H1 (cell line): ENCODE data around the gene RPS6KA2. TPM values are rescaled to one million over a fixed set of nuclear protein-coding genes. Genes with fewer than 3 reads are reported as not detected.

Experiments
- CTCF ChIA-PET: fragments of 300-600 bp; sonication (Branson Sonifier 250); formaldehyde crosslinking; loops from one replicate; lab custom pipeline; 2021; ENCODE audit not compliant: partially characterized antibody; lab: Charles Lee
- POLR2A ChIA-PET: fragments of 300-600 bp; sonication (Branson Sonifier 250); formaldehyde crosslinking; loops from one replicate; lab custom pipeline; 2021; ENCODE audit warnings: inconsistent platforms; ENCODE audit not compliant: partially characterized antibody; lab: Charles Lee
- DNase-seq, 2 experiments: peaks; one replicate each; pipeline versions ENCODE4 v3.0.0 to v3.0.0-alpha.2; 2010 to 2022; ENCODE audit warnings: low spot score in 2 of 2, low read depth in 1 of 2, mixed read lengths in 1 of 2
- FAIRE-seq: peaks from 2 replicates; lab custom pipeline; 2011; peaks lifted over from hg19 to GRCh38; lab: Jason Lieb, UNC
- H2AFZ ChIP-seq: 2 replicates; pipeline ENCODE4 v1.8.1; 2012; ENCODE audit warnings: low read length, inconsistent platforms
- H2AK5ac ChIP-seq: 2 replicates; pipeline ENCODE4 v1.6.1; 2013; ENCODE audit warnings: low read depth, low read length
- H2BK120ac ChIP-seq: replicated peaks from 2 replicates; pipeline ENCODE3; 2013; ENCODE audit warnings: low read depth, low read length, inconsistent platforms
- H2BK12ac ChIP-seq: 2 replicates; pipeline ENCODE4 v1.6.1; 2013; ENCODE audit warnings: low read depth, low read length
- H2BK15ac ChIP-seq: 2 replicates; pipeline ENCODE4 v1.6.1; 2013; ENCODE audit warnings: low read length
- H2BK20ac ChIP-seq: 2 replicates; pipeline ENCODE4 v1.6.1; 2013; ENCODE audit warnings: low read length
- H2BK5ac ChIP-seq: 2 replicates; pipeline ENCODE4 v1.6.1; 2013; ENCODE audit warnings: low read depth, low read length
- H3K14ac ChIP-seq: 2 replicates; pipeline ENCODE4 v1.6.1; 2013; ENCODE audit warnings: inconsistent platforms; ENCODE audit not compliant: insufficient read length
- H3K18ac ChIP-seq: 2 replicates; pipeline ENCODE4 v1.6.1; 2013; ENCODE audit warnings: low read length; ENCODE audit errors: extremely low read depth
- H3K23ac ChIP-seq: 2 replicates; pipeline ENCODE4 v1.6.1; 2013; ENCODE audit warnings: inconsistent platforms; ENCODE audit not compliant: insufficient read length
- H3K23me2 ChIP-seq: 2 replicates; pipeline ENCODE4 v1.6.1; 2013; ENCODE audit warnings: low read depth, low read length
- H3K27ac ChIP-seq: 2 replicates; pipeline ENCODE4 v1.6.1; 2011; ENCODE audit warnings: low read depth, low read length, inconsistent platforms
- H3K27me3 ChIP-seq, 4 experiments: replicated peaks in 1 of 4; 1 replicate in 1 of 4; 2 replicates in 3 of 4; pipeline versions ENCODE4 v1.6.1 to v1.8.1; 2011 to 2013; ENCODE audit warnings: low read length in 3 of 4, mild to moderate bottlenecking in 3 of 4, inconsistent platforms in 2 of 4, mixed read lengths in 2 of 4, moderate library complexity in 1 of 4; ENCODE audit not compliant: control insufficient read depth in 3 of 4, insufficient read depth in 3 of 4; ENCODE audit errors: extremely low read depth in 1 of 4
- H3K36me3 ChIP-seq, 4 experiments: 2 replicates each; pipeline versions ENCODE4 v1.6.1 to v1.8.1; 2011 to 2013; ENCODE audit warnings: mild to moderate bottlenecking in 4 of 4, low read length in 3 of 4, moderate library complexity in 2 of 4, control low read depth in 1 of 4, inconsistent platforms in 1 of 4; ENCODE audit not compliant: insufficient read depth in 4 of 4, control insufficient read depth in 2 of 4
- H3K4ac ChIP-seq: replicated peaks from 2 replicates; pipeline ENCODE3; 2013; ENCODE audit warnings: low read length, low read depth, mixed read lengths, inconsistent platforms; ENCODE audit not compliant: insufficient read length
- H3K4me1 ChIP-seq, 4 experiments: replicated peaks in 1 of 4; 1 replicate in 1 of 4; 2 replicates in 3 of 4; pipeline versions ENCODE4 v1.6.1 to v1.8.1; 2011 to 2013; ENCODE audit warnings: low read length in 3 of 4, inconsistent platforms in 2 of 4, mixed read lengths in 1 of 4; ENCODE audit not compliant: insufficient read depth in 4 of 4, control insufficient read depth in 3 of 4
- H3K4me2 ChIP-seq, 2 experiments: 2 replicates each; pipeline versions ENCODE4 v1.6.1 to v1.8.1; 2011 to 2013; ENCODE audit warnings: low read depth in 2 of 2, low read length in 2 of 2, control low read depth in 1 of 2, inconsistent platforms in 1 of 2, mild to moderate bottlenecking in 1 of 2; ENCODE audit not compliant: insufficient read depth in 1 of 2
- H3K4me3 ChIP-seq, 4 experiments: fragments of 200-600, 300-600 bp in 1 of 4; sonication (generic), shearing (Covaris generic), sonication (Bioruptor Twin) in 1 of 4; 2 replicates each; pipeline versions ENCODE4 v1.5.1 to v1.8.1; 2011 to 2016; ENCODE audit warnings: low read length in 4 of 4, low read depth in 3 of 4, control low read depth in 2 of 4, inconsistent platforms in 2 of 4, mild to moderate bottlenecking in 2 of 4, mixed read lengths in 1 of 4, moderate library complexity in 1 of 4; ENCODE audit not compliant: insufficient read depth in 2 of 4; ENCODE audit errors: extremely low read depth in 1 of 4
- H3K56ac ChIP-seq: replicated peaks from 2 replicates; pipeline ENCODE3; 2013; ENCODE audit warnings: low read depth, mild to moderate bottlenecking, mixed read lengths, low read length, inconsistent platforms; ENCODE audit not compliant: insufficient read length
- H3K79me1 ChIP-seq: 2 replicates; pipeline ENCODE4 v1.6.1; 2013; ENCODE audit warnings: low read depth, low read length, control low read depth
- H3K79me2 ChIP-seq, 2 experiments: 2 replicates each; pipeline versions ENCODE4 v1.6.1 to v1.8.1; 2012 to 2013; ENCODE audit warnings: low read length in 2 of 2, mild to moderate bottlenecking in 2 of 2, inconsistent platforms in 1 of 2; ENCODE audit not compliant: insufficient read depth in 2 of 2, control insufficient read depth in 1 of 2
- H3K9ac ChIP-seq, 4 experiments: replicated peaks in 1 of 4; 1 replicate in 1 of 4; 2 replicates in 3 of 4; pipeline versions ENCODE4 v1.6.1 to v1.8.1; 2011 to 2013; ENCODE audit warnings: low read depth in 3 of 4, low read length in 3 of 4, control low read depth in 2 of 4, mild to moderate bottlenecking in 2 of 4, moderate library complexity in 2 of 4, inconsistent platforms in 1 of 4; ENCODE audit errors: extremely low read depth in 1 of 4
- H3K9me3 ChIP-seq, 2 experiments: 2 replicates each; pipeline versions ENCODE4 v1.6.1 to v1.8.1; 2012 to 2013; ENCODE audit warnings: mild to moderate bottlenecking in 2 of 2, moderate library complexity in 2 of 2, control low read depth in 1 of 2, inconsistent platforms in 1 of 2, low read depth in 1 of 2, low read length in 1 of 2, mixed read lengths in 1 of 2; ENCODE audit not compliant: insufficient read depth in 2 of 2
- H4K20me1 ChIP-seq, 2 experiments: replicated peaks in 1 of 2; 2 replicates each; pipeline versions ENCODE3 to v1.8.1; 2011 to 2013; ENCODE audit warnings: inconsistent platforms in 2 of 2, low read length in 2 of 2, mild to moderate bottlenecking in 1 of 2; ENCODE audit not compliant: insufficient read depth in 2 of 2, control insufficient read depth in 1 of 2
- H4K5ac ChIP-seq: 2 replicates; pipeline ENCODE4 v1.6.1; 2013; ENCODE audit warnings: low read length, low read depth, mixed read lengths, inconsistent platforms; ENCODE audit not compliant: insufficient read length
- H4K8ac ChIP-seq: 2 replicates; pipeline ENCODE4 v1.8.0; 2013; ENCODE audit warnings: mild to moderate bottlenecking, moderate library complexity, low read length, inconsistent platforms; ENCODE audit not compliant: insufficient read depth; ENCODE audit errors: extremely low read depth
- H4K91ac ChIP-seq: replicated peaks from 2 replicates; pipeline ENCODE3; 2013; ENCODE audit warnings: low read length, mixed read lengths, inconsistent platforms; ENCODE audit not compliant: insufficient read length
- BACH1 ChIP-seq: IDR thresholded peaks from 2 replicates; pipeline ENCODE4 v1.6.1; 2012; ENCODE audit warnings: low read length, improper control_type of control experiment
- BCL11A ChIP-seq, 2 experiments: IDR thresholded peaks; one replicate each; pipeline ENCODE4 v1.6.1; 2011; ENCODE audit warnings: low read depth in 2 of 2, low read length in 2 of 2, mild to moderate bottlenecking in 2 of 2
- CBX8 ChIP-seq: fragments of 300-800, 300-1000 bp; sonication (generic); IDR thresholded peaks from 2 replicates; pipeline ENCODE4 v1.7.1; 2016; ENCODE audit warnings: low read depth, low read length, borderline replicate concordance
- CEBPB ChIP-seq: IDR thresholded peaks from 2 replicates; pipeline ENCODE4 v1.6.1; 2012; ENCODE audit warnings: low read depth, low read length
- CHD2 ChIP-seq: IDR thresholded peaks from 2 replicates; pipeline ENCODE4 v1.6.1; 2012; ENCODE audit warnings: low read length, improper control_type of control experiment
- CTBP2 ChIP-seq: IDR thresholded peaks from 2 replicates; pipeline ENCODE4 v1.7.0; 2011; ENCODE audit warnings: borderline replicate concordance, mild to moderate bottlenecking, moderate library complexity, mixed read lengths, low read length; ENCODE audit not compliant: insufficient read depth, insufficient read length
- EZH2 ChIP-seq: fragments of 200-600 bp; sonication (generic); IDR thresholded peaks from 2 replicates; pipeline ENCODE4 v1.7.1; 2012; ENCODE audit warnings: low read depth, mild to moderate bottlenecking, moderate library complexity, low read length, inconsistent platforms; ENCODE audit not compliant: severe bottlenecking
- HDAC6 ChIP-seq: IDR thresholded peaks from one replicate; pipeline ENCODE4 v1.7.1; 2012; ENCODE audit warnings: low read depth, mild to moderate bottlenecking, inconsistent platforms, low read length, moderate library complexity
- JUN ChIP-seq: IDR thresholded peaks from 2 replicates; pipeline ENCODE4 v1.6.1; 2011; ENCODE audit warnings: low read depth, mild to moderate bottlenecking, improper control_type of control experiment, low read length
- MAFK ChIP-seq: IDR thresholded peaks from 2 replicates; pipeline ENCODE4 v1.6.1; 2012; ENCODE audit warnings: low read depth, mild to moderate bottlenecking, improper control_type of control experiment, low read length
- RXRA ChIP-seq: IDR thresholded peaks from 2 replicates; pipeline ENCODE4 v1.6.1; 2011; ENCODE audit warnings: low read depth, mild to moderate bottlenecking, low read length, moderate library complexity; ENCODE audit not compliant: insufficient read depth
- SAP30 ChIP-seq: fragments of 300-600 bp; sonication (generic); IDR thresholded peaks from 2 replicates; pipeline ENCODE4 v1.7.1; 2012; ENCODE audit warnings: low read length, moderate library complexity, mild to moderate bottlenecking, inconsistent platforms; ENCODE audit not compliant: insufficient read depth, insufficient replicate concordance
- SP4 ChIP-seq: IDR thresholded peaks from 2 replicates; pipeline ENCODE4 v1.6.1; 2012; ENCODE audit warnings: low read length, inconsistent platforms
- TAF1 ChIP-seq: IDR thresholded peaks from 2 replicates; pipeline ENCODE4 v1.6.1; 2011; ENCODE audit warnings: mild to moderate bottlenecking, low read depth, low read length
- TCF12 ChIP-seq: IDR thresholded peaks from 2 replicates; pipeline ENCODE4 v1.6.1; 2011; ENCODE audit warnings: low read depth, mild to moderate bottlenecking, low read length
- WGBS, 2 experiments: shearing (Covaris generic) in 1 of 2; methylation state at CpG; one replicate each; pipeline versions ENCODE4 v1.1.6 to v1.1.7; 2013 to 2015; ENCODE audit warnings: low lambda C conversion rate in 2 of 2, mixed read lengths in 2 of 2, inconsistent platforms in 1 of 2, low coverage in 1 of 2, missing lambda C conversion rate in 1 of 2; ENCODE audit not compliant: insufficient replicate concordance in 2 of 2, insufficient coverage in 1 of 2, insufficient read length in 1 of 2; ENCODE audit errors: extremely low coverage in 1 of 2, missing lambda C conversion rate in 1 of 2; 5-methylcytosine and 5-hydroxymethylcytosine counted together
- polyA plus RNA-seq, 7 experiments: library from polyadenylated mRNA; depleted of rRNA in 3 of 7; stranded (reverse) in 5 of 7; unstranded in 2 of 7; fragments of >200 nt in 5 of 7; fragments of 200-250 nt in 2 of 7; gene quantifications; 1 replicate in 5 of 7; 2 replicates in 1 of 7; 4 replicates in 1 of 7; pipeline versions ENCODE4 v1.2.1 to v1.2.3, GENCODE V29; 2011 to 2013; ENCODE audit warnings: missing spikeins in 2 of 7, mixed read lengths in 2 of 7
- total RNA-seq: library from RNA; stranded (reverse); fragmentation: NEBNext Ultra II Directional; extraction: Animal tissue kit (Norgen Biotek cat#: 25700); gene quantifications from 2 replicates; pipeline ENCODE4 v1.2.1, GENCODE V29; 2021

The RPS6KA2 gene
- total and polyA plus RNA-seq, 2 of the 8 experiments (the other 6 are each of a cell fraction or from before 2014, with no cell fraction given), result 8.8 to 25.7 TPM

- H4K8ac ChIP-seq, result no peak overlapping the region
- no peak overlapping the region for H2BK15ac ChIP-seq
- no peaks in the 10 kb centered on the region for H4K20me1 ChIP-seq
- H3K56ac ChIP-seq, result no peak overlapping the region
- H3K27me3 ChIP-seq, result no peaks in the 10 kb centered on the region; a peak in 1 of 7 replicates
- 97% methylated on average over 6 of the region's 6 CpGs; no CpG with 5 or more reads in 1 of the 2 experiments for WGBS, 2 experiments
- H3K4ac ChIP-seq, result no peak overlapping the region
- H2BK120ac ChIP-seq, result no peak overlapping the region
- no peaks in the 10 kb centered on the region for H3K36me3 ChIP-seq
- H3K79me2 ChIP-seq, result no peaks in the 10 kb centered on the region
- H3K27ac ChIP-seq, result no peak overlapping the region
- peaks cover 0 to 3% (median 2%) of the 10 kb centered on the region in 4 experiments; a peak in 3 of 7 replicates for H3K4me1 ChIP-seq
- FAIRE-seq, result no peak
- ChIA-PET POLR2A (interaction anchor here (0.6 kb wide), 1 partner anchor 12 kb away, joined by 3 read pairs; no protein-coding TSS in a partner anchor), CTCF (interaction anchor here (1.0 to 1.6 kb wide), 7 partner anchors 13 to 119 kb away, joined by 3 to 7 read pairs (median 4); partner anchors contain the start of gene PRR18)
- no peak overlapping the region for H2AFZ ChIP-seq
- H3K23ac ChIP-seq, result no peak overlapping the region
- H3K14ac ChIP-seq, result no peak overlapping the region
- DNase-seq, result no peak
- H3K9ac ChIP-seq, result no peak overlapping the region
- H3K4me3 ChIP-seq, result no peak overlapping the region
- no peak overlapping the region for H2BK12ac ChIP-seq
- no peak overlapping the region for H4K5ac ChIP-seq
- no peak overlapping the region for H2BK20ac ChIP-seq
- no peak overlapping the region for H2AK5ac ChIP-seq
- H3K23me2 ChIP-seq, result no peaks in the 10 kb centered on the region
- H3K9me3 ChIP-seq, result peaks cover 0 to 4% of the 10 kb centered on the region in 2 experiments; a peak in 2 of 4 replicates
- no peak overlapping the region for H3K4me2 ChIP-seq
- no peak overlapping the region for H3K18ac ChIP-seq
- H3K79me1 ChIP-seq, result no peaks in the 10 kb centered on the region
- no peak overlapping the region for H4K91ac ChIP-seq
- no peak overlapping the region; the same call in 1 of the 2 replicates for H2BK5ac ChIP-seq
- no peak for TF ChIP-seq BCL11A (IDR thresholded peaks at IDR 0.05; ENCODE audit: low read depth in 2 of 2, low read length in 2 of 2)
- no peak for TF ChIP-seq SAP30
- TF ChIP-seq TCF12, result no peak
- TF ChIP-seq RXRA, result no peak
- TF ChIP-seq MAFK, result no peak
- no peak for TF ChIP-seq TAF1
- no peak for TF ChIP-seq CBX8
- no peak for TF ChIP-seq CHD2
- TF ChIP-seq BACH1, result no peak
- TF ChIP-seq EZH2, result no peak
- no peak for TF ChIP-seq JUN
- no peak for TF ChIP-seq SP4
- TF ChIP-seq CEBPB, result no peak
- TF ChIP-seq CTBP2, result no peak
- no peak for TF ChIP-seq HDAC6
These were observed 231.7 kb downstream of the RPS6KA2 start for GRCh38 chr6:166395351-166395750.
